Lung microvascular endothelial cell (primary cell): ENCODE measurements around the gene PTPRC. TPM values are rescaled to one million over a fixed set of nuclear protein-coding genes. Genes with fewer than 3 reads are reported as not detected.
A peak's percentile ranks its signal among the peaks of the same experiment; 100 is the strongest.

Experiments
- DNase-seq, 2 donors: peaks; one replicate each; pipeline versions ENCODE4 v3.0.0 to v3.0.0-alpha.2; 2010; ENCODE audit warnings: low read depth in 2 of 2
- total RNA-seq: library from RNA; depleted of rRNA; stranded (reverse); fragments of >200 nt; gene quantifications from 2 replicates; pipeline ENCODE4 v1.2.1, GENCODE V29; 2014

Gene PTPRC
- total RNA-seq, 1 donor from 2014 or later: not detected

GRCh38 chr1:198643808-198644207 is 5.0 kb downstream of the PTPRC start:
- DNase-seq: no peak

DNA sequence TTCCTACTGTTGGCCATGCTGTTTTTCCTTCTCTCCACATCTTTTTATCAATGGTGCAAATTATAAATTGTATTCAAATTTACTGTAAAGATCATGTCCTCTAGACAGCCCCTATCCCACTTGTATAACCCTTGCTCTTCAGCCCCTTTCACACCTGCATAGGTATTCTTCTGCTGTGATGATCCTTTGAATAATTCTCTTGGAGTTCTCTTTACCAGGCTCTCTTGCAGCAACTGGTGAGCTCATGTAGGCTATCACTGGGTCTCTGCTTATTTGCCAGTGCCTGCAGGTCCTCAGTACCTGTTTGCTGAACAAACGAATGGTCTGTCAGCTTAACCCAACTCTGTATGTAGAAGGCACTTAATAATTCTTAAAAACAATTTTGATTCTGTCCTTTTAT is 8.2 kb downstream of the PTPRC start:
- DNase-seq: no peak

GRCh38 chr1:198648592-198648991 is 9.8 kb downstream of the PTPRC start:
- no peak for DNase-seq

- DNase-seq: no peak
These were observed 10.6 kb downstream of the PTPRC start for GRCh38 chr1:198649232-198649967.

- DNase-seq: no peak
These were observed 11.1 kb downstream of the PTPRC start for GRCh38 chr1:198649968-198650338.

DNA sequence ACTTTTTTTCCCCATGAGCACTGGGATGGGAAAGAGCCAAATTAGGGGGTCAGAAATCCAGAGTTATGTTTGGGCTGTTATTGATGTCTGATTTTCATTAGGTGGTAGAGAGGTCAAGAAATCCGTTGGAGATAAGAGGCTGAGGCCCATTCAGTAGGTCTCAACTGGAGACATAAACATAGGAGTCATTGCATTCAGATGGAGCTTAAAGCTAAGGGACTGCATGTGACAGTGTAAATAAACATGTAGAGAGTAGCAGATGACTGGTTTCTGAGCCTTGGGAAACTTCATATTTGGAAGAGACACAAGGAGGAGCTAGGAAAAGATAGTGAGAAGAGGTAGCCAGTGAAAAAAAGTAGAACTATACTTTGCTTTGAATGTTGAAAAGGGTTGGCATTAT is 11.7 kb downstream of the PTPRC start:
- DNase-seq: no peak

- no peak for DNase-seq
These were observed 13.0 kb downstream of the PTPRC start for GRCh38 chr1:198651650-198652400.

DNA sequence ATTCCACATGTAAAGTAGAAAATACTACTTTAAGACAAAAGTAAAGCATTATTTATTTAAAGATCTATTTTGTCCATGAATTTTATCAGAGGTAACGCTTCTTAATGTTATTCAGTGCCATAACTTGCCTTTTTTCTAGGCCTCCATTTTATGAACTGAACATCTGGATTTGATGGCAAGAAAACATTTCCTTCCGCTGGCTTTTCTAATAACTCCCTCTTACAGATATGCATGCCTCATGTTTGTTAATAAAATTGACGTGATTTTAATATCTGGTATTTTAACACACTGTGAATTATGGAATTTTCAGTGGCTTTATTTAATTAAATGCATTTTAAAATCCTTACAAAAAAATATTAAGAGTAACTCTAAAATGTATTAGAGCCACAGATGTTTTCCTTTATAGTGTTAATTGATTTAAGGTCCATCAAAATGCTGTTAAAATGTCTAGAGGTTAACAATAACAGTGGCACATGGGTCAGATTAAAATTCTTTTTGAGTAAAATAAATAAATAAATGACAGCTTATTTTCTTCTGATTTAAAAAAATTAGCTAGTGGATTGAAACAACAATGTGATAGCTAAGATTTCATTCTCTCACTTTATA is 15.1 kb downstream of the PTPRC start:
- no peak for DNase-seq

GRCh38 chr1:198655459-198656121 is 16.8 kb downstream of the PTPRC start:
- DNase-seq: no peak

GRCh38 chr1:198656500-198656932 is 17.7 kb downstream of the PTPRC start:
- DNase-seq: no peak

DNA sequence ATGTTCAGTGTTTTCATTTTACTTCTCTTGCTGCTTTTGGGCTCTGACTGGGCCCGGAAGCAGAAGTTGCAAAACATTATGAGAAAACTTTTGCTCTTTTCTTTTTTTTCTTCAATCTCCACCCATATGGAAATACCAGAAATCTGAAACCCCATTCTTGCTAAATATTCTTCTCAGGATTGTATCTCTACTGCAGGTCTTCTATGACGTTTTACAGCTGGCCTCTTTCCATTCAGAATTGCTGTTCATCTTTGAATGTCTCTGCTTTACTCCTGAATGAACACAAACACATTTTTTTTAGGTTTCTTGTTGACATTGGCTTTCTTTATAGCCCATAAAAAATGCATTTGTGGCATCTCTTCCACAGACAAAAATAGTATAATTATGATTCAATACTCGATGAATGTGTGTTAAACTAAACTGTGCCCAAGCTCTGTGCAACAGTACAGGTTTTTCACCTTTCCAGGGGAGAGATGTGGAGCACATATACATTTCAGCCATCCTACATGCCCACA is 18.8 kb downstream of the PTPRC start:
- DNase-seq: peak; percentile 27 to 48

GRCh38 chr1:198660341-198661261 is 21.8 kb downstream of the PTPRC start:
- no peak for DNase-seq

DNA sequence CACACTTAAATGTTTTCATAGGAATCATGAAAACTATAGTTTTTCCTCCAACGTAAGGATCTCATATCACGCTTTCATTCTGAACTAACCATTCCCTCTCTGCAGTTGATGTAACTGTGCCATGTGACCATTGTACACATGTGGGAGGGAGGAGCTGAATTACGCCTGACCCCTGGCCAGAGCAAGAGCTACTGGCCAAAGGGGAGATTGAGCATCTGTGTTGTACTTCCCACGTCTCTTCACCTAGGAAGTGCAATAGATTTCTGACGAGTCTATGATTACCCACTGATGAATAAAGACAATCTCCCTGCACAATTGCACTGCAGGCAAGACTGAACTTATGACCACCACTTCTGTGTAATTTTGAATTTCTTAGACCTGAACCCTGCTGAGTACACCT is 24.0 kb downstream of the PTPRC start:
- DNase-seq: no peak

GRCh38 chr1:198664068-198664788 is 25.4 kb downstream of the PTPRC start:
- no peak for DNase-seq

GRCh38 chr1:198667186-198667585 is 28.3 kb downstream of the PTPRC start:
- no peak for DNase-seq

- DNase-seq: no peak
These were observed 29.0 kb downstream of the PTPRC start for GRCh38 chr1:198667807-198668206.

- peak; percentile 38 to 87 for DNase-seq
These were observed 30.3 kb downstream of the PTPRC start for GRCh38 chr1:198669023-198669698.

- no peak for DNase-seq
These were observed 30.9 kb downstream of the PTPRC start for GRCh38 chr1:198669771-198670170.

DNA sequence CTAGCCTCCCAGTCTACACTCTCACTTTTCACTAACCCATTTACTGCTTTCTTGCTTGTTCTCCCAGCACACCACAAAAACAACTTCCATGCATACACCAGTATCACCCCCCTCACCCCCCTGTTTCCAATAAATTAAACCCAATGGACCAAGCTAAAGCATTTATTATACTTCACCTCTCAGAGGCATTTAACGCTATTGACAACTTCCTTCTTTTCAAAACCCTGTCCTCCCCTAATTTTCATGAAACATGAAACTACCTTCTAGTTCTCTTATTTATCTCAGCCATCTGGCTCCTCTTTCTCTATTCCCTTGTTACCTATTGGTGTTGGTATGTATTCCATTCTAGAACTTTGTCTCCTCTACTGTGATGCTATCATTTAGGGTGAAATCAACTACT is 32.3 kb downstream of the PTPRC start:
- no peak for DNase-seq
